SK-N-SH treated with all-trans-retinoic acid at 6 μM for 48 hours (cell line): ENCODE data around the gene GREB1L.

Experiments used
- CREB5 ChIP-seq: fragments of 250-450 bp; sonication (Bioruptor Pico); IDR thresholded peaks from 2 replicates; pipeline ENCODE4 v1.5.1; 2020; ENCODE audit warnings: low read depth, mild to moderate bottlenecking, moderate library complexity
- CSRNP3 ChIP-seq: fragments of 250-450 bp; sonication (Bioruptor Pico); IDR thresholded peaks from 2 replicates; pipeline ENCODE4 v1.5.1; 2021; ENCODE audit warnings: mild to moderate bottlenecking, moderate library complexity
- ESRRG ChIP-seq: fragments of 250-450 bp; sonication (Bioruptor Pico); IDR thresholded peaks from 2 replicates; pipeline ENCODE4 v1.6.1; 2021; ENCODE audit warnings: mild to moderate bottlenecking
- POU6F1 ChIP-seq: fragments of 250-450 bp; sonication (Bioruptor Pico); IDR thresholded peaks from 2 replicates; pipeline ENCODE4 v1.8.0; 2021; ENCODE audit warnings: low read depth, mild to moderate bottlenecking, moderate library complexity, borderline replicate concordance
- ZC3H10 ChIP-seq: fragments of 250-450 bp; sonication (Bioruptor Pico); IDR thresholded peaks from 2 replicates; pipeline ENCODE4 v1.5.1; 2021; ENCODE audit warnings: mild to moderate bottlenecking, moderate library complexity
- ZFP3 ChIP-seq: fragments of 250-450 bp; sonication (Bioruptor Pico); IDR thresholded peaks from 2 replicates; pipeline ENCODE4 v1.5.0; 2020; ENCODE audit warnings: mild to moderate bottlenecking, moderate library complexity

GRCh38 chr18:21406116-21406515 lies 164.1 kb downstream of the GREB1L start:
- TF ChIP-seq CSRNP3 (CRISPR knock-in tag), result no peak
- no peak for TF ChIP-seq ZFP3 (CRISPR knock-in tag)
- TF ChIP-seq CREB5, result no peak
- TF ChIP-seq ZC3H10, result no peak
- no peak for TF ChIP-seq ESRRG (CRISPR knock-in tag)
- TF ChIP-seq POU6F1 (CRISPR knock-in tag), result no peak
